IMR-90 (cell line): ENCODE data around the gene TUFM. TPM values are rescaled to one million over a fixed set of nuclear protein-coding genes. Genes with fewer than 3 reads are reported as not detected.

Experiments used
- ATAC-seq: fragments of 200-7000 bp; cut with Tn5 transposase; 2 replicates; pipeline ENCODE4 v1.9.1; 2020; ENCODE audit warnings: low read depth, mild to moderate bottlenecking, moderate library complexity
- BruUV-seq: library from RNA; stranded (reverse); fragments of 400-500 nt; replicated peaks from 2 replicates; lab custom pipeline; 2021; lab: Mats Ljungman, UMichigan
- CTCF ChIA-PET: fragments of 300-600 bp; formaldehyde crosslinking; extraction: SDS; loops from one replicate; lab custom pipeline; 2021; ENCODE audit warnings: antibody characterized with exemption; lab: Yijun Ruan, JAX
- POLR2A ChIA-PET: fragments of 300-600 bp; sonication (Branson Sonifier 250); formaldehyde crosslinking; loops from one replicate; lab custom pipeline; 2022; ENCODE audit warnings: antibody characterized with exemption; ENCODE audit not compliant: unreplicated experiment; lab: Charles Lee
- DNase-seq: peaks from one replicate; pipeline ENCODE4 v3.0.0; 2013
- H2AFZ ChIP-seq: replicated peaks from 2 replicates; pipeline ENCODE3; 2013; ENCODE audit warnings: low read length, mild to moderate bottlenecking; ENCODE audit not compliant: poor library complexity
- H2AK5ac ChIP-seq: 2 replicates; pipeline ENCODE4 v1.6.1; 2013; ENCODE audit warnings: low read depth, low read length, inconsistent platforms
- H2AK9ac ChIP-seq: replicated peaks from 2 replicates; pipeline ENCODE3; 2013; ENCODE audit warnings: mild to moderate bottlenecking, low read depth, low read length, moderate library complexity; ENCODE audit not compliant: poor library complexity
- H2BK120ac ChIP-seq: 2 replicates; pipeline ENCODE4 v1.6.1; 2013; ENCODE audit warnings: low read depth, low read length, inconsistent platforms
- H2BK15ac ChIP-seq: 3 replicates; pipeline ENCODE4 v1.6.1; 2013; ENCODE audit warnings: low read depth, low read length, inconsistent platforms
- H2BK20ac ChIP-seq: 2 replicates; pipeline ENCODE4 v1.6.1; 2013; ENCODE audit warnings: low read depth, mild to moderate bottlenecking, inconsistent platforms, low read length, moderate library complexity
- H2BK5ac ChIP-seq: 2 replicates; pipeline ENCODE4 v1.6.1; 2013; ENCODE audit warnings: mild to moderate bottlenecking, low read depth, low read length, inconsistent platforms; ENCODE audit not compliant: poor library complexity, severe bottlenecking
- H3K14ac ChIP-seq: replicated peaks from 2 replicates; pipeline ENCODE4 v1.6.1; 2013; ENCODE audit warnings: low read depth, low read length, inconsistent platforms
- H3K18ac ChIP-seq: 2 replicates; pipeline ENCODE4 v1.6.1; 2013; ENCODE audit warnings: low read depth, low read length, control low read depth
- H3K23ac ChIP-seq: 2 replicates; pipeline ENCODE4 v1.6.1; 2013; ENCODE audit warnings: low read depth, low read length, inconsistent platforms
- H3K27ac ChIP-seq: 2 replicates; pipeline ENCODE4 v1.5.1; 2013; ENCODE audit warnings: mild to moderate bottlenecking, control low read depth, low read length; ENCODE audit not compliant: insufficient read depth
- H3K27me3 ChIP-seq: 2 replicates; pipeline ENCODE4 v1.6.1; 2013; ENCODE audit warnings: low read length; ENCODE audit not compliant: control insufficient read depth, insufficient read depth
- H3K36me3 ChIP-seq: 2 replicates; pipeline ENCODE4 v1.6.1; 2013; ENCODE audit warnings: low read length, mixed read lengths; ENCODE audit not compliant: control insufficient read depth, insufficient read depth
- H3K4ac ChIP-seq: 2 replicates; pipeline ENCODE4 v1.6.1; 2013; ENCODE audit warnings: low read depth, low read length, inconsistent platforms
- H3K4me1 ChIP-seq: 2 replicates; pipeline ENCODE4 v1.6.1; 2013; ENCODE audit warnings: low read length, mixed read lengths; ENCODE audit not compliant: control insufficient read depth, insufficient read depth
- H3K4me2 ChIP-seq: 2 replicates; pipeline ENCODE4 v1.6.1; 2013; ENCODE audit warnings: low read depth, mild to moderate bottlenecking, control low read depth, low read length, moderate library complexity
- H3K4me3 ChIP-seq: 2 replicates; pipeline ENCODE4 v1.5.1; 2013; ENCODE audit warnings: low read depth, mild to moderate bottlenecking, control low read depth, low read length, moderate library complexity; ENCODE audit not compliant: insufficient read depth
- H3K56ac ChIP-seq: 2 replicates; pipeline ENCODE4 v1.6.1; 2013; ENCODE audit warnings: low read length, inconsistent platforms; ENCODE audit not compliant: insufficient read depth; ENCODE audit errors: extremely low read depth
- H3K79me1 ChIP-seq, 2 experiments: 2 replicates each; pipeline ENCODE4 v1.6.1; 2013; ENCODE audit warnings: low read length in 2 of 2, inconsistent platforms in 1 of 2, low read depth in 1 of 2
- H3K9ac ChIP-seq: 2 replicates; pipeline ENCODE4 v1.6.1; 2013; ENCODE audit warnings: low read depth, low read length, control low read depth
- H3K9me1 ChIP-seq: 2 replicates; pipeline ENCODE4 v1.6.1; 2013; ENCODE audit warnings: low read length, inconsistent platforms; ENCODE audit not compliant: insufficient read depth
- H3K9me3 ChIP-seq: 2 replicates; pipeline ENCODE4 v1.6.1; 2013; ENCODE audit warnings: low read length; ENCODE audit not compliant: control insufficient read depth, insufficient read depth
- H4K20me1 ChIP-seq: 2 replicates; pipeline ENCODE4 v1.6.1; 2013; ENCODE audit warnings: low read length, inconsistent platforms; ENCODE audit not compliant: insufficient read depth
- H4K5ac ChIP-seq: 2 replicates; pipeline ENCODE4 v1.6.1; 2013; ENCODE audit warnings: mild to moderate bottlenecking, low read depth, low read length, control low read depth
- H4K8ac ChIP-seq, 2 experiments: 2 replicates each; pipeline ENCODE4 v1.6.1; 2013; ENCODE audit warnings: low read depth in 2 of 2, low read length in 2 of 2, control low read depth in 1 of 2, inconsistent platforms in 1 of 2
- H4K91ac ChIP-seq: 2 replicates; pipeline ENCODE4 v1.6.1; 2013; ENCODE audit warnings: low read depth, low read length, inconsistent platforms; ENCODE audit not compliant: insufficient read depth
- BHLHE40 ChIP-seq: fragments of 150-350 bp; IDR thresholded peaks from 2 replicates; pipeline ENCODE4 v1.6.1; 2016; ENCODE audit warnings: mild to moderate bottlenecking, low read depth, low read length
- CEBPB ChIP-seq: IDR thresholded peaks from 2 replicates; pipeline ENCODE4 v1.6.1; 2012; ENCODE audit warnings: low read depth, low read length, improper control_type of control experiment
- CHD1 ChIP-seq: IDR thresholded peaks from 2 replicates; pipeline ENCODE4 v1.6.1; 2012; ENCODE audit warnings: low read depth, low read length, improper control_type of control experiment
- FOS ChIP-seq: fragments of 150-350 bp; IDR thresholded peaks from 2 replicates; pipeline ENCODE4 v1.6.1; 2016; ENCODE audit warnings: low read depth, low read length
- MAFK ChIP-seq: IDR thresholded peaks from 2 replicates; pipeline ENCODE4 v1.6.1; 2012; ENCODE audit warnings: low read depth, low read length, improper control_type of control experiment
- MXI1 ChIP-seq: IDR thresholded peaks from 2 replicates; pipeline ENCODE4 v1.6.1; 2012; ENCODE audit warnings: low read depth, mild to moderate bottlenecking, low read length, moderate library complexity, borderline replicate concordance
- NFE2L2 ChIP-seq: fragments of 150-350 bp; IDR thresholded peaks from 2 replicates; pipeline ENCODE4 v1.6.1; 2016; ENCODE audit warnings: low read depth, mild to moderate bottlenecking, low read length
- POLR2A ChIP-seq: IDR thresholded peaks from 2 replicates; pipeline ENCODE4 v1.6.1; 2012; ENCODE audit warnings: mild to moderate bottlenecking, low read depth, low read length
- RAD21 ChIP-seq: IDR thresholded peaks from 2 replicates; pipeline ENCODE4 v1.6.1; 2012; ENCODE audit warnings: low read length, improper control_type of control experiment
- RCOR1 ChIP-seq: IDR thresholded peaks from 2 replicates; pipeline ENCODE4 v1.6.1; 2012; ENCODE audit warnings: mild to moderate bottlenecking, low read length, improper control_type of control experiment; ENCODE audit not compliant: insufficient replicate concordance
- RFX5 ChIP-seq: IDR thresholded peaks from 2 replicates; pipeline ENCODE4 v1.8.0; 2012; ENCODE audit warnings: low read depth, mild to moderate bottlenecking, low read length, moderate library complexity
- SMC3 ChIP-seq: fragments of 150-350 bp; IDR thresholded peaks from 2 replicates; pipeline ENCODE4 v1.6.1; 2016; ENCODE audit warnings: low read depth, mild to moderate bottlenecking, antibody characterized with exemption, low read length, moderate library complexity
- WGBS, 2 experiments: methylation state at CpG; one replicate each; pipeline versions ENCODE4 v1.1.5 to v1.1.7; 2013; ENCODE audit warnings: missing lambda C conversion rate in 2 of 2; ENCODE audit not compliant: insufficient read length in 1 of 2; ENCODE audit errors: extremely low coverage in 2 of 2; 5-methylcytosine and 5-hydroxymethylcytosine counted together
- dilution Hi-C: fragments of 300-500 bp; cut with HindIII; formaldehyde crosslinking; loops from one replicate; pipeline ENCODE4 v1.14.3; 2018; ENCODE audit warnings: low sequenced_read_pairs; ENCODE audit not compliant: unreplicated experiment
- in situ Hi-C: fragments of 300-500 bp; cut with MboI; formaldehyde crosslinking; loops from 3 replicates; pipeline ENCODE4 v1.14.3; 2019; ENCODE audit warnings: low sequenced_read_pairs, inconsistent platforms, mixed read lengths
- intact Hi-C: fragments of 100-400 bp; cut with micrococcal nuclease; formaldehyde crosslinking; loops from 2 replicates; pipeline ENCODE4 v1.10.0; 2022
- polyA plus RNA-seq, 3 experiments: library from polyadenylated mRNA; depleted of rRNA; stranded (reverse); fragments of >200 nt; gene quantifications; 2 replicates each; pipeline ENCODE4 v1.2.3, GENCODE V29; 2012; ENCODE audit warnings: low replicate concordance in 1 of 3
- total RNA-seq: library from RNA; depleted of rRNA; stranded (reverse); fragments of >200 nt; gene quantifications from 2 replicates; pipeline ENCODE4 v1.2.3, GENCODE V29; 2012
- TF ChIP-seq, protein P1 (sequence below): conservative IDR thresholded peaks from 2 replicates; pipeline ENCODE4 v1.5.1; 2012; ENCODE audit warnings: mild to moderate bottlenecking, low read depth, low read length, improper control_type of control experiment
- TF ChIP-seq, protein P2 (sequence below): fragments of 150-350 bp; IDR thresholded peaks from 2 replicates; pipeline ENCODE4 v1.6.1; 2017; ENCODE audit warnings: mild to moderate bottlenecking, antibody characterized with exemption, low read length, low read depth
- TF ChIP-seq, protein P3 (sequence below): fragments of 150-350 bp; IDR thresholded peaks from 2 replicates; pipeline ENCODE4 v1.6.1; 2016; ENCODE audit warnings: low read depth, mild to moderate bottlenecking, low read length, moderate library complexity, borderline replicate concordance

The TUFM gene
- total and polyA plus RNA-seq, 2 of the 4 experiments (the other 2 are of a cell fraction): 80.3 to 126 TPM

DNA sequence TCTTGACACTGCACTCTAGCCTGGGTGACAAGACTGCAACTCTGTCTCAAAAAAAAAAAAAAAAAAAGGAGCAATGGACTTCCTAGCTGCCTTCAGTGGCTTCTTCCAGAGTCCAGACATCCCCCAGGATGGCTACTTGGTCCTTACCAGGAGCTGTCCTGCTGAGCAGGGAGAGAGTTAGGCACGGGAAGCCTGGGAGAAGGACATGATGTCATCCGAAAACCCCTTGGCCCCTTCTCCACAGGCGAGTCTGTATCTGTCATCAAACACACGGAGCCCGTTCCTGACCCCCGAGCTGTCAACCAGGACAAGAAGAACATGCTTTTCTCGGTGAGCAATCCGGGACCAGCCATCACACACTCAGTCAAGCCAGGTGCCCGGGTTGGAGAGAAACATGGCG lies 40.8 kb upstream of the TUFM start:
- H3K56ac ChIP-seq: no peak overlapping the region
- no peaks in the 10 kb centered on the region for H3K79me1 ChIP-seq
- H4K5ac ChIP-seq: no peak overlapping the region
- no peak overlapping the region for H4K91ac ChIP-seq
- H3K4ac ChIP-seq: no peak overlapping the region
- WGBS, 2 experiments: no CpG with 5 or more reads among the region's 10 CpGs
- no peak overlapping the region for H3K4me2 ChIP-seq
- intact Hi-C loops: no loop called here
- H2BK5ac ChIP-seq: no peak overlapping the region
- no peaks in the 10 kb centered on the region for H3K27me3 ChIP-seq
- no peaks in the 10 kb centered on the region for H3K36me3 ChIP-seq
- in situ Hi-C loops: no loop called here
- no peaks in the 10 kb centered on the region for H3K9me1 ChIP-seq
- BruUV-seq: no TSS peak
- H2AK9ac ChIP-seq: no peak overlapping the region
- no peak overlapping the region for H2AFZ ChIP-seq
- dilution Hi-C loops: no loop called here
- no peak overlapping the region for H2AK5ac ChIP-seq
- ChIA-PET POLR2A (no interaction called here), CTCF (no interaction called here)
- H3K9ac ChIP-seq: no peak overlapping the region
- H2BK20ac ChIP-seq: no peak overlapping the region
- H3K14ac ChIP-seq: no peak overlapping the region
- no peaks in the 10 kb centered on the region for H3K9me3 ChIP-seq
- no peak overlapping the region for H3K4me3 ChIP-seq
- H3K23ac ChIP-seq: no peak overlapping the region
- TF ChIP-seq SMC3 (no peak), POLR2A (no peak), FOS (no peak), NFE2L2 (no peak), RAD21 (no peak), MXI1 (no peak), BHLHE40 (no peak), CHD1 (no peak), RCOR1 (no peak), MAFK (no peak), CEBPB (no peak), RFX5 (no peak)
- TF ChIP-seq, protein P1, sequence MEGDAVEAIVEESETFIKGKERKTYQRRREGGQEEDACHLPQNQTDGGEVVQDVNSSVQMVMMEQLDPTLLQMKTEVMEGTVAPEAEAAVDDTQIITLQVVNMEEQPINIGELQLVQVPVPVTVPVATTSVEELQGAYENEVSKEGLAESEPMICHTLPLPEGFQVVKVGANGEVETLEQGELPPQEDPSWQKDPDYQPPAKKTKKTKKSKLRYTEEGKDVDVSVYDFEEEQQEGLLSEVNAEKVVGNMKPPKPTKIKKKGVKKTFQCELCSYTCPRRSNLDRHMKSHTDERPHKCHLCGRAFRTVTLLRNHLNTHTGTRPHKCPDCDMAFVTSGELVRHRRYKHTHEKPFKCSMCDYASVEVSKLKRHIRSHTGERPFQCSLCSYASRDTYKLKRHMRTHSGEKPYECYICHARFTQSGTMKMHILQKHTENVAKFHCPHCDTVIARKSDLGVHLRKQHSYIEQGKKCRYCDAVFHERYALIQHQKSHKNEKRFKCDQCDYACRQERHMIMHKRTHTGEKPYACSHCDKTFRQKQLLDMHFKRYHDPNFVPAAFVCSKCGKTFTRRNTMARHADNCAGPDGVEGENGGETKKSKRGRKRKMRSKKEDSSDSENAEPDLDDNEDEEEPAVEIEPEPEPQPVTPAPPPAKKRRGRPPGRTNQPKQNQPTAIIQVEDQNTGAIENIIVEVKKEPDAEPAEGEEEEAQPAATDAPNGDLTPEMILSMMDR: no peak
- TF ChIP-seq, protein P2, sequence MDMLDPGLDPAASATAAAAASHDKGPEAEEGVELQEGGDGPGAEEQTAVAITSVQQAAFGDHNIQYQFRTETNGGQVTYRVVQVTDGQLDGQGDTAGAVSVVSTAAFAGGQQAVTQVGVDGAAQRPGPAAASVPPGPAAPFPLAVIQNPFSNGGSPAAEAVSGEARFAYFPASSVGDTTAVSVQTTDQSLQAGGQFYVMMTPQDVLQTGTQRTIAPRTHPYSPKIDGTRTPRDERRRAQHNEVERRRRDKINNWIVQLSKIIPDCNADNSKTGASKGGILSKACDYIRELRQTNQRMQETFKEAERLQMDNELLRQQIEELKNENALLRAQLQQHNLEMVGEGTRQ: no peak
- TF ChIP-seq, protein P3, sequence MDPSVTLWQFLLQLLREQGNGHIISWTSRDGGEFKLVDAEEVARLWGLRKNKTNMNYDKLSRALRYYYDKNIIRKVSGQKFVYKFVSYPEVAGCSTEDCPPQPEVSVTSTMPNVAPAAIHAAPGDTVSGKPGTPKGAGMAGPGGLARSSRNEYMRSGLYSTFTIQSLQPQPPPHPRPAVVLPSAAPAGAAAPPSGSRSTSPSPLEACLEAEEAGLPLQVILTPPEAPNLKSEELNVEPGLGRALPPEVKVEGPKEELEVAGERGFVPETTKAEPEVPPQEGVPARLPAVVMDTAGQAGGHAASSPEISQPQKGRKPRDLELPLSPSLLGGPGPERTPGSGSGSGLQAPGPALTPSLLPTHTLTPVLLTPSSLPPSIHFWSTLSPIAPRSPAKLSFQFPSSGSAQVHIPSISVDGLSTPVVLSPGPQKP: no peak
- no peaks in the 10 kb centered on the region for H4K20me1 ChIP-seq
- no peak overlapping the region for H3K27ac ChIP-seq
- no peak overlapping the region for H4K8ac ChIP-seq
- ATAC-seq: no peak
- no peaks in the 10 kb centered on the region; the same call in 1 of the 2 replicates for H3K4me1 ChIP-seq
- H3K18ac ChIP-seq: no peak overlapping the region
- no peak overlapping the region for H2BK120ac ChIP-seq
- H2BK15ac ChIP-seq: no peak overlapping the region
- DNase-seq: no peak
